ENCODE measurements around the gene BAG1. TPM values are rescaled to one million over a fixed set of nuclear protein-coding genes. Genes with fewer than 3 reads are reported as not detected.

Gene BAG1
- total RNA-seq, 4 donors from 2014 or later, result 73.2 to 101 (median 91.0) TPM

DNA sequence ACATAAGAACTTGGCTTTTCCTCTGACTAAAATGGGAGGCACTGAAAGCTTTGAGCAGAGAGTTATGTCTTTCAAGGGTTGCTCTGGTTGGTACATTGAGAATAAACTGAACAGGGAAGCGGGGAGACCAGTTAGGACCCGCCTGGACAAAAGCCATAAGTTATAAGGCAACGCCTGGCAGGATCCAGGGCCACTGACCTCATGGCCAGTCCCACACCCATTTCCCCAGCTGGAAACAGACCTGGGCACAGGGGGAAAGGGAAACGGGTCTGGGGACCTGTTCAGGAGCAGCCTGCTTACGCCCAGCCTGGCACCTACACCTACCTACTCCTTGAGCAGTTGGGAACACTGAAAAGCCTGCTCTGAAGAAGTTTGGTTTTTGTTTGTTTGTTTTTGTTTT, 23.2 kb downstream of the BAG1 start:
- 60 to 75% methylated on average over 4 to 5 of the region's 5 CpGs for WGBS, 2 donors
- Histone ChIP-seq H3K27ac (no peak overlapping the region), H3K36me3 (no peaks in the 10 kb centered on the region), H3K4me3 (no peak overlapping the region), H3K27me3 (no peaks in the 10 kb centered on the region), H3K4me1 (no peaks in the 10 kb centered on the region), H3K9me3 (no peaks in the 10 kb centered on the region)
- intact Hi-C loops (cut with DNase I), result no loop called here
- DNase-seq, result no peak
- TF ChIP-seq, protein P1, sequence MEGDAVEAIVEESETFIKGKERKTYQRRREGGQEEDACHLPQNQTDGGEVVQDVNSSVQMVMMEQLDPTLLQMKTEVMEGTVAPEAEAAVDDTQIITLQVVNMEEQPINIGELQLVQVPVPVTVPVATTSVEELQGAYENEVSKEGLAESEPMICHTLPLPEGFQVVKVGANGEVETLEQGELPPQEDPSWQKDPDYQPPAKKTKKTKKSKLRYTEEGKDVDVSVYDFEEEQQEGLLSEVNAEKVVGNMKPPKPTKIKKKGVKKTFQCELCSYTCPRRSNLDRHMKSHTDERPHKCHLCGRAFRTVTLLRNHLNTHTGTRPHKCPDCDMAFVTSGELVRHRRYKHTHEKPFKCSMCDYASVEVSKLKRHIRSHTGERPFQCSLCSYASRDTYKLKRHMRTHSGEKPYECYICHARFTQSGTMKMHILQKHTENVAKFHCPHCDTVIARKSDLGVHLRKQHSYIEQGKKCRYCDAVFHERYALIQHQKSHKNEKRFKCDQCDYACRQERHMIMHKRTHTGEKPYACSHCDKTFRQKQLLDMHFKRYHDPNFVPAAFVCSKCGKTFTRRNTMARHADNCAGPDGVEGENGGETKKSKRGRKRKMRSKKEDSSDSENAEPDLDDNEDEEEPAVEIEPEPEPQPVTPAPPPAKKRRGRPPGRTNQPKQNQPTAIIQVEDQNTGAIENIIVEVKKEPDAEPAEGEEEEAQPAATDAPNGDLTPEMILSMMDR (IDR thresholded peaks at IDR 0.05), result no peak
- TF ChIP-seq POLR2A (IDR thresholded peaks at IDR 0.05), result no peak

DNA sequence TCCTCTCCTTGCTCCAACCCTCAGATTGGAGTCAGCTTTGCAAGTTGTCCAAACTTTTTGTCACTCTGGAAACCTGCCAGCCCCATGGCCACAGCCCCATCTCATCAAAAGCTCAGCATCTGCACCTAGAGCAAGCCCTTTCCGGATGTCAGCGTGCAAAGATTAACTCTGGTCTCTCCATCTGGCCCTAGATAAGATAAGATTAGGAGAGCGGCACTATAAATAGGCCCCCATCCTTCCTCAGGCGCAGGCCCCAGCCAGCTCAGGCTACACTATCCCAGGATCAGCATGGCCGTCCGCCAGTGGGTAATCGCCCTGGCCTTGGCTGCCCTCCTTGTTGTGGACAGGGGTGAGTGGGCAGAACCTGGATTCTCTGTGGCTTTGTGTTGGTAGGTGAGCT, 24.6 kb downstream of the BAG1 start, which contains the start of gene SPINK4:
SPINK4 (plus strand) TSS at position 247 of the 400 bp plus-strand sequence; CDS start at position 289, 42 bp downstream.
- no peak for TF ChIP-seq POLR2A (IDR thresholded peaks at IDR 0.05)
- TF ChIP-seq, protein P1 (IDR thresholded peaks at IDR 0.05), result no peak
- H3K27me3 ChIP-seq, result no peaks in the 10 kb centered on the region
- intact Hi-C loops (cut with DNase I), result no loop called here
- peaks cover 0 to 12% (median 3%) of the 10 kb centered on the region in 3 donors for H3K4me1 ChIP-seq
- H3K27ac ChIP-seq, result no peak within 1 kb of the TSS
- WGBS, 2 donors, result 55 to 82% methylated on average over 7 of the region's 7 CpGs
- H3K4me3 ChIP-seq, result no peak within 1 kb of the TSS
- H3K36me3 ChIP-seq, result no peaks in the 10 kb centered on the region
- H3K9me3 ChIP-seq, result no peaks in the 10 kb centered on the region
- DNase-seq, result no peak

DNA sequence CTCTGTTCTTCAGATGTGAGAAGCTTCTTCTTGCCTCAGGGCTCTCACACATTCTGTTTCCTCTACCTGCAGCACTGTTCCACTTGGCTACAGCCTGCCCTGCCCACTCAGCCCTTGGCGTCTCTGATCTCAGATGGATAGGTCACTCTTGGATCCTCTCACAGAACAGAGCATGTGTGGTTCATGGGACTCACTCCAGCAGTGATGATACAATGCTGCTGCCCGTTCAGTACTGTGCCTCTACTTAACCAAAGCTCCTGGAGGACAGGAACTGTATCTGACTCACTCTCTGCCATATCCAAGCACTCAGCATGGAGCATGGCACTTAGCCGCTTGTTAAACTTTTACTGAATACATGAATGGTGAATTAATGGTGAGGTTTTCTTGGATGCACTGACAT, 27.9 kb downstream of the BAG1 start:
- H3K27me3 ChIP-seq, result no peaks in the 10 kb centered on the region
- no peak overlapping the region for H3K27ac ChIP-seq
- no peak for DNase-seq
- intact Hi-C loops (cut with DNase I), result no loop called here
- no peaks in the 10 kb centered on the region for H3K9me3 ChIP-seq
- TF ChIP-seq, protein P1 (IDR thresholded peaks at IDR 0.05), result no peak
- TF ChIP-seq POLR2A (IDR thresholded peaks at IDR 0.05), result no peak
- peaks cover 11 to 41% (median 12%) of the 10 kb centered on the region in 3 donors for H3K4me1 ChIP-seq
- no peaks in the 10 kb centered on the region for H3K36me3 ChIP-seq
- WGBS, 2 donors, result 85 to 89% methylated on average over 2 to 3 of the region's 3 CpGs
- H3K4me3 ChIP-seq, result no peak overlapping the region

DNA sequence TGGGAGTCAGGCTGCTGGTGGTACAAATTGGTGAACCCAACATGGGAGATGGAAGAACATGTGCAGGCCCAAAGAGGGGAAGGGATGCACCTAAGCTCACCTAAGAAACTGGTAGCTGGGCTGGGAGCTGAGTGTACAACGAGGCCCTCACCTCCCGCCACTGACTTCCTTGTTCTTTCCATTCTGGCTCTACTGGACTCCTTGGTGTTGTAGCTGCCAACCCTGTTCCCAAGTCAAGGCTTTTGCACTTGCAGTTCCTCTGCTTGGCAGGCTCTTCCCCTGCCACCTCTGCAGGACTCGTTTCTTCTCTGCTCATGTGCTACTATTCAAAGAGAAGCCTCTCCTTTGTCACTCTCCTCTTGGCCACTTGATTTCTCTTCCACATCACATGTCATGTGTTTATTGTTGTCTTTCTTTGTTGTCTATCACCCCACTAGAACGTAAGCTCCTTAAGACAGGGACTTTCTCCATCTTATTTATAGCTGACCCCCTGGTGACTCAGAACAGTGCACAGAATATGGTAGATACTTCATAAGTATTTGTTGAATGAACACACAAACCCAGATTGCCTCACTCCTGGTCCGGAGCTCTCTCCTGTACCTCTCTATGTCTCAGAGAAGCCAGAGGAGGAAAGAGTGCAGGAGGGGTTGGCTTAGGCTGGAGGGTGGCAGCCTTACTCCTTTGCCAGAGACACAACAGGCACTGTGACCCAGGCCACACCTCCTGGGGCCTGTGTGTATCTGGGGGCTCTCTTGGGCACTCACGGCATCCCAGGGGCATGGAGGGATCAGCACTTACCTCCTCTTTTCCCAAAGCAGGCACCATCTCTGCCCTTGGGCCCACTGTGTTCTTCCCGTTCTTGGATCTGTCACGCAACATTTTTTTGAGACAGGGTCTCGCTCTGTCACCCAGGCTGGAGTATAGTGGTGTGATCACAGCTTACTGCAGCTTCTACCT, 29.7 kb downstream of the BAG1 start:
- 62 to 65% methylated on average over 8 to 9 of the region's 9 CpGs for WGBS, 2 donors
- intact Hi-C loops (cut with DNase I), result no loop called here
- peaks cover 15 to 59% (median 25%) of the 10 kb centered on the region in 3 donors for H3K4me1 ChIP-seq
- H3K27ac ChIP-seq, result peak overlapping the region; percentile 79 to 92 (median 84)
- no peaks in the 10 kb centered on the region for H3K27me3 ChIP-seq
- no peak for TF ChIP-seq POLR2A (IDR thresholded peaks at IDR 0.05)
- TF ChIP-seq, protein P1 (IDR thresholded peaks at IDR 0.05), result no peak
- DNase-seq, result no peak
- no peaks in the 10 kb centered on the region for H3K9me3 ChIP-seq
- no peaks in the 10 kb centered on the region for H3K36me3 ChIP-seq
- no peak overlapping the region for H3K4me3 ChIP-seq

Measured in esophagus squamous epithelium (tissue), 5 donors.